ENCODE results near the gene AGMO.

AGMO gene

DNA sequence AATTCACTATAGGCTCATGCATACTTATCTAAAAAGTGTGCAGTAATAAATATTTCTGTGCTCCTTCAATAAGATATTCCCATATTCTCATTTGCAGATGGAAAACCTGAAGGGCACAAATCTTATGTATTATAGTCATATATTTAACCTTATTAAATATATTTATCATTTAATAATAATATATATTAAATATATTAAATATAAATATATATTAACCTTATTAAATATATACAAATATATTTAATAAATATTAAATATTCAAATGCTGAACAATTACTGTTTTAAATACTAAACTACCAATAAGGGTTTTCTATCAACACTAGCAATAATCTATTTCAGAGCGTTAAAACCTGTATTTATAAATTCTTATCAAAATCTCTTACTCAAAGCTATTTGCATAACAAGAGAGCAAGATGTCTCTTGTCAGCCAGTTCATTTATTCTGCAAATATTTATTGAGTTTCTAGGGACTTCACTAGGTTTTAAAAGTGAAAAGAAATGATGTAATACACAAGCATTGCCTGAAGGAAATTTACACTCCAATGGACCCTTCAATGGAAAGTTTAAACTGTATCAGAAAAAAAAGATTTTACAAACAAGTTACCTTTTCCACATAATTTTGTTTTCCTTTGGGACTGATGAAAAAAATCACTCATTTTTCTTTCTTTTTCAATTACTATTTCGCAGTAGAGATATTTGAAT lies 159.2 kb downstream of the AGMO start:
- TF ChIP-seq, protein P1, sequence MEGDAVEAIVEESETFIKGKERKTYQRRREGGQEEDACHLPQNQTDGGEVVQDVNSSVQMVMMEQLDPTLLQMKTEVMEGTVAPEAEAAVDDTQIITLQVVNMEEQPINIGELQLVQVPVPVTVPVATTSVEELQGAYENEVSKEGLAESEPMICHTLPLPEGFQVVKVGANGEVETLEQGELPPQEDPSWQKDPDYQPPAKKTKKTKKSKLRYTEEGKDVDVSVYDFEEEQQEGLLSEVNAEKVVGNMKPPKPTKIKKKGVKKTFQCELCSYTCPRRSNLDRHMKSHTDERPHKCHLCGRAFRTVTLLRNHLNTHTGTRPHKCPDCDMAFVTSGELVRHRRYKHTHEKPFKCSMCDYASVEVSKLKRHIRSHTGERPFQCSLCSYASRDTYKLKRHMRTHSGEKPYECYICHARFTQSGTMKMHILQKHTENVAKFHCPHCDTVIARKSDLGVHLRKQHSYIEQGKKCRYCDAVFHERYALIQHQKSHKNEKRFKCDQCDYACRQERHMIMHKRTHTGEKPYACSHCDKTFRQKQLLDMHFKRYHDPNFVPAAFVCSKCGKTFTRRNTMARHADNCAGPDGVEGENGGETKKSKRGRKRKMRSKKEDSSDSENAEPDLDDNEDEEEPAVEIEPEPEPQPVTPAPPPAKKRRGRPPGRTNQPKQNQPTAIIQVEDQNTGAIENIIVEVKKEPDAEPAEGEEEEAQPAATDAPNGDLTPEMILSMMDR (IDR thresholded peaks at IDR 0.05) = no peak

DNA sequence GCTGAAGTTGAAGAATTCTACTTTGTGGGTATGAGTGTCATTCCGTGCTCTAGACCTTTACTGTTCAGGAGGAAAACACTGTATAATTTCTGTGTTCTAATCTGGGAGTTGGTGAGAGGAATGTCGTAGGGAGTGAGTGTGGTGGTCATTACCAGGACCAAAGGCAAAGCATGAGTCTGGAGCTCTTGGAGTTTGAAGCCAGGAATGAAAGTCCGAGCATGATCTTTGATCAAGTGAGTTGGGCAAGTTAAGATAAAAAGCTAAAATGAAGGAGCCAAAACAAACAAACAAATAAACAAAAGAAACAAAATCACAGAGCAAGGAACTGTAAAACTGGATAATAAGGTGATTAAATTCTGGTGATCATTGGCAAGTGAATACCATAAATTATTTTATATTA lies 161.4 kb downstream of the AGMO start:
- TF ChIP-seq, protein P1 (IDR thresholded peaks at IDR 0.05) = no peak

DNA sequence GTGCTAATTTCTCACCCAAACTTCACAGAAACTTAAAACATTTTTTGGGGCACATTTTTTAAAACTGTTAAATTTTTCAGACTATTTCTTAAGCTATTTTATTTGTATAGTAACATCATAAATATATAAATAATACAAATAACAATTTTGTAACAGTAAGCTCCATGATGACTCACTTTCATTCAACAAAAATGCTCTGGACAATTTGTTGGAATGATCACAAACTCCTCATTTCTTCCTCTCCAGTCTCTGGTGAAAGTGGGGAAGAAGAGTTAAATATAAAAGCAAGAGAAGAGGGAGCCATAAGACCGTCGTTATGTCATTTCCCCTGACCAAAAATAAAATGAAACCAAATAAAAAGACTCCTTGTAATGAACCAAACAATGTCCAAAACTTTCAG lies 162.4 kb downstream of the AGMO start:
- TF ChIP-seq, protein P1 (IDR thresholded peaks at IDR 0.05) = no peak

DNA sequence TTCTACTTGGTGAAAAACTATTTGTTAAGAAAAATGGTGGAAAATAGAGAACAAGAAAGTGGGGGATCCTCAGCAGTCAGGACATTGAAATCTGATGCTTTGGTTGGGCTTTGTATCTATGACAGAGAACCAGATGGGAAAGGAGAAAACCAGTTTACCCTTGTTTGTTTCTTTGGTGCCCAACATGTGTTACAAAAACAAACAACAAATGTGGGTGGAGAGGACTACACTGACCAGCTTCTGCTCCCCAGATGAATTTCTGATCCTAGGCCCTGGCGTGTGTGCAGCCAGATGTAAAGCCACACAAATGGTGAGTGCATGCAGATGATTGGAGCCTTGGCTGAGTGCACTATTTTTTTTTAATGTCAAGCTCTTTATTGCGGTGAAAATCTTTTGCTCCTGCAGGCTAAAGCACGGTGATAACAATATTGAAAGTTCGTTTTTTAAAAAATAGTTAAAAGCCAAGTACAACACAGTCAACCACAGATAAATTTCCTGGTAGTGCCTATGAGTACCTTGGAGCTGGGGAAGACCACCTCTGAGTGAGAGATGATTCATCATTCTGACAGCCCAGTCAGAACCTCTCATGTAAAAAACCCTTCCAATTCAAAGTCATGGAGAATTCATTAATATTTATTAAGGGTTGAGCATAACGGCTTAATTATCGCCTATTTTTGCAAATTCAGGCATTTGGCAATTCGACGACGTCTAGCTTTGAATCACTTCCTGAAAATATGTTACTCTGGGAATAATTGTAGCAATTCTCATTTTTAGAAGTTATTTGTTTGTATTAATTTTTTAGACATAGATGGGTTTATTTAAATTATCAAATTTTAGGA lies 163.7 kb downstream of the AGMO start:
- TF ChIP-seq, protein P1 (IDR thresholded peaks at IDR 0.05) = no peak

DNA sequence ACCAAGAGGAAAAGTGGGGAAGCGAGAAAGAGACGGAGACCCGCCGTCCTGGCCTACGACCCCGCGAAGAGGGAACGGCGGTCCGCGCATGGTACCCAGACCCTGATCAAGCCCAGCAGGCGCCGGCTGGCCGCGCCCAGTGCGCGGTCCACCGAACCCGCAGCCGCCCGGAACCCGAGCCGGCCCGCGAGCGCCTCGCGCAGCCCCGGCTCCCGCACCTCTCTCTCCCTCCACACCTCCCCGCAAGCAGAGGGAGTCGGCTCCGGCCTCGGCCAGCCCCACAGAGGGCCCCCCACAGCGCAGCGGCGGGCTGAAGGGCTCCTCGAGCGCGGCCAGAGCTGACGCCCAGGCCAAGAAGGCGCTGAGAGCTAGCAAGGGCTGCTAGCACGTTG lies 164.7 kb downstream of the AGMO start:
- TF ChIP-seq, protein P1 (IDR thresholded peaks at IDR 0.05) = no peak

DNA sequence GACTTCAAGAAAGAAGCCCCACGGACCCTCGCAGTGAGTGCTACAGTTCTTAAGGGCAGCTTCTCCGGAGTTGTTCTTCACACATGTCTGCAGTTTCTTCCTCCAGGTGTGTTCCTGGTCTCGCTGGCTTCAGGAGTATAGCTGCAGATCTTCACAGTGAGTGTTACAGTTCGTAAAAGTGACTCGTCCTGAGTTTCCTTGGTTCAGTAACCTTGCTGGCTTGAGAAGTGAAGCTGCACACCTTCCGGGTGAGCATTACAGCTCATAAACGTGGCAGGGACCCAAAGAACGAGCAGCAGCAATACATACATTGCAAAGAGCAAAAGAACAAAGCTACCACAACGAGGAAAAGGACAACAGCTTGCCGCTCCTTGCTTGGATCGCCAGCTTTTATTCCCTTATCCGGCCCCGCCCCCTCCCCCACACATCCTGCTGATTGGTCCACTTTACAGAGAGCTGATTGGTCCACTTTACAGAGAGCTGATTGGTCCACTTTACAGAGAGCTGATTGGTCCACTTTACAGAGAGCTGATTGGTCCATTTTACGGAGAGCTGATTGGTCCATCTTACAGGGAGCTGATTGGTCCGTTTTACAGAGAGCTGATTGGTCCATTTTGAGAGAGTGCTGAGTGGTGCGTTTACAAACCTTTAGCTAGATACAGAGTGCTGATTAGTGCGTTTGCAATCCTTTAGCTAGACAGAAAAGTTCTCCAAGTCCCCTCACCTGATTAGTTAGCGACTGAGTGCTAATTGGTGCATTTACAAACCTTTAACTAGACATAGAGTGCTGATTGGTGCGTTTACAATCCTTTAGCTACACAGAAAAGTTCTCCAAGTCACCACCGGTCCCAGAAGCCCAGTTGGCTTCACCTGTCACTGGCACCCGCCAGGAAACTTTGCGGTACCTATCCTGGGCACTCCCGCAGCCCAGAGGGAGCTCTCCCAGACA lies 165.3 kb downstream of the AGMO start:
- TF ChIP-seq, protein P1 (IDR thresholded peaks at IDR 0.05) = no peak

DNA sequence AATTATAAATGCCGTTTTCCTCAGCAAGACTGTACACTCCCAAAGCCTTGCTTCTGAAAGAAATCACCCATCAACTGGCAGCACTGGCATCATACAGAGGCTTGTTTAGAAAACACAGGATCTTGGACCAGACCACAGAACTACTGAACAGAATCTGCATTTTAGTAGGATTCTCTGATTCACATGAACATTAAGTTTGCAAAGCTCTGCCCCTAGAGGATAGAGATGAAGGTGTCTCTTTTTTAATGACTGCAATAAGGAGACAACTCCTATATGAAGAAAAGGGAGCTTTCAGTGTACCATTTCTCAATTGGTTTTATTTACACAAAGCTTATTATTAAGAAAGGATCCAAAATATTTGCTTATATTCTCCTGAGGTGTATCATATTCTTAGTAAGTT lies 172.7 kb downstream of the AGMO start:
- TF ChIP-seq, protein P1 (IDR thresholded peaks at IDR 0.05) = no peak
